ENCODE measurements around the gene GPR33.
"Not testable (repeated sequence)": the region's sequence is repeated elsewhere in the genome, so short reads cannot be mapped to it uniquely, and the experiment has no call there.

GPR33 gene

GRCh38 chr14:31487886-31488285, at the start of gene GPR33:
GPR33 (minus strand) TSS chr14:31488039; CDS start chr14:31483965, 4,074 bp downstream.
- DNase-seq (ENCODE audit: low read depth in 1 of 2, low spot score in 1 of 2): no peak

GRCh38 chr14:31536201-31536960, 48.5 kb upstream of the GPR33 start:
- DNase-seq (ENCODE audit: low read depth in 1 of 2, low spot score in 1 of 2): no peak

GRCh38 chr14:31530136-31530535, 42.3 kb upstream of the GPR33 start:
- DNase-seq (ENCODE audit: low read depth in 1 of 2, low spot score in 1 of 2): no peak

GRCh38 chr14:31529053-31529452, 41.2 kb upstream of the GPR33 start:
- no peak for DNase-seq (ENCODE audit: low read depth in 1 of 2, low spot score in 1 of 2)

GRCh38 chr14:31527546-31527945, 39.7 kb upstream of the GPR33 start:
- DNase-seq (ENCODE audit: low read depth in 1 of 2, low spot score in 1 of 2): no peak

GRCh38 chr14:31527087-31527486, 39.2 kb upstream of the GPR33 start:
- DNase-seq (ENCODE audit: low read depth in 1 of 2, low spot score in 1 of 2): no peak

- no peak for DNase-seq (ENCODE audit: low read depth in 1 of 2, low spot score in 1 of 2)
These were observed 23.0 kb upstream of the GPR33 start for GRCh38 chr14:31510855-31511254.

- no peak for DNase-seq (ENCODE audit: low read depth in 1 of 2, low spot score in 1 of 2)
These were observed 22.4 kb upstream of the GPR33 start for GRCh38 chr14:31510222-31510621.

- no peak for DNase-seq (ENCODE audit: low read depth in 1 of 2, low spot score in 1 of 2)
These were observed 20.3 kb upstream of the GPR33 start for GRCh38 chr14:31508135-31508534.

- no peak for DNase-seq (ENCODE audit: low read depth in 1 of 2, low spot score in 1 of 2)
These were observed 17.6 kb upstream of the GPR33 start for GRCh38 chr14:31505411-31505810.

- DNase-seq (ENCODE audit: low read depth in 1 of 2, low spot score in 1 of 2): no peak
These were observed 14.0 kb upstream of the GPR33 start for GRCh38 chr14:31501870-31502269.

GRCh38 chr14:31492759-31493498, 5.1 kb upstream of the GPR33 start:
- no peak for DNase-seq (ENCODE audit: low read depth in 1 of 2, low spot score in 1 of 2)

GRCh38 chr14:31489691-31490090, 1.9 kb upstream of the GPR33 start:
- no peak for DNase-seq (ENCODE audit: low read depth in 1 of 2, low spot score in 1 of 2)

- no peak for DNase-seq (ENCODE audit: low read depth in 1 of 2, low spot score in 1 of 2)
These were observed 1.1 kb downstream of the GPR33 start for GRCh38 chr14:31486764-31487163.

- DNase-seq (ENCODE audit: low read depth in 1 of 2, low spot score in 1 of 2): no peak
These were observed 3.1 kb downstream of the GPR33 start for GRCh38 chr14:31484754-31485153.

- no peak for DNase-seq (ENCODE audit: low read depth in 1 of 2, low spot score in 1 of 2)
These were observed 7.7 kb downstream of the GPR33 start for GRCh38 chr14:31480156-31480555.

- no peak for DNase-seq (ENCODE audit: low read depth in 1 of 2, low spot score in 1 of 2)
These were observed 8.8 kb downstream of the GPR33 start for GRCh38 chr14:31479027-31479426.

GRCh38 chr14:31477248-31477647, 10.6 kb downstream of the GPR33 start:
- no peak for DNase-seq (ENCODE audit: low read depth in 1 of 2, low spot score in 1 of 2)

- DNase-seq (ENCODE audit: low read depth in 1 of 2, low spot score in 1 of 2): no peak
These were observed 11.5 kb downstream of the GPR33 start for GRCh38 chr14:31476131-31476866.

GRCh38 chr14:31466554-31466953, 21.3 kb downstream of the GPR33 start:
- DNase-seq (ENCODE audit: low read depth in 1 of 2, low spot score in 1 of 2): no peak

- no peak for DNase-seq (ENCODE audit: low read depth in 1 of 2, low spot score in 1 of 2)
These were observed 22.7 kb downstream of the GPR33 start for GRCh38 chr14:31465111-31465510.

GRCh38 chr14:31462450-31462849, 25.4 kb downstream of the GPR33 start:
- not testable (repeated sequence) for DNase-seq (ENCODE audit: low read depth in 1 of 2, low spot score in 1 of 2)
